Measurements from ENCODE around the gene ALMS1.
A peak's percentile ranks its signal among the peaks of the same experiment; 100 is the strongest.
"Not testable (repeated sequence)": the region's sequence is repeated elsewhere in the genome, so short reads cannot be mapped to it uniquely, and the experiment has no call there.

DNA sequence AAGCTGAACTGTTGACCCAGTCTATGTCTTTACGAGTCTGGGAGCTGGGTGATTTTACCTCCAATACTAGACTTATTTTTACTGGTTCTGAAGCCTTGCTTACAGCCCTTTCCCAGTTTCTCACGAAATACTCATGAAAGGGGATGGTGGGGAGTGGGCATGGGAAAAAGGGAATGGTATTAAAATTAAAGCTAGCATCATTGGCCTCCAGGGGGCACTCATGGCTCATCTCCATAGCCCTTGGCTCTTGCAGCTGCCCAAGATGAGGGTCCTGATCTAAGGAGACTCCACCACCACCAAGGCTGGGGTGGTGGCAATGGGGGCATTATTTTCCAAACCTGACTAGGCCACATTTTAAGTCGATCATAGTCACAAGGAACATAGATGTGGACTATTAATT lies 234.3 kb downstream of the ALMS1 start:
- TF ChIP-seq, protein P1, sequence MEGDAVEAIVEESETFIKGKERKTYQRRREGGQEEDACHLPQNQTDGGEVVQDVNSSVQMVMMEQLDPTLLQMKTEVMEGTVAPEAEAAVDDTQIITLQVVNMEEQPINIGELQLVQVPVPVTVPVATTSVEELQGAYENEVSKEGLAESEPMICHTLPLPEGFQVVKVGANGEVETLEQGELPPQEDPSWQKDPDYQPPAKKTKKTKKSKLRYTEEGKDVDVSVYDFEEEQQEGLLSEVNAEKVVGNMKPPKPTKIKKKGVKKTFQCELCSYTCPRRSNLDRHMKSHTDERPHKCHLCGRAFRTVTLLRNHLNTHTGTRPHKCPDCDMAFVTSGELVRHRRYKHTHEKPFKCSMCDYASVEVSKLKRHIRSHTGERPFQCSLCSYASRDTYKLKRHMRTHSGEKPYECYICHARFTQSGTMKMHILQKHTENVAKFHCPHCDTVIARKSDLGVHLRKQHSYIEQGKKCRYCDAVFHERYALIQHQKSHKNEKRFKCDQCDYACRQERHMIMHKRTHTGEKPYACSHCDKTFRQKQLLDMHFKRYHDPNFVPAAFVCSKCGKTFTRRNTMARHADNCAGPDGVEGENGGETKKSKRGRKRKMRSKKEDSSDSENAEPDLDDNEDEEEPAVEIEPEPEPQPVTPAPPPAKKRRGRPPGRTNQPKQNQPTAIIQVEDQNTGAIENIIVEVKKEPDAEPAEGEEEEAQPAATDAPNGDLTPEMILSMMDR (IDR thresholded peaks at IDR 0.05), result peak; percentile 21; the same call in 2 of the 3 replicates
- TF ChIP-seq, protein P2, sequence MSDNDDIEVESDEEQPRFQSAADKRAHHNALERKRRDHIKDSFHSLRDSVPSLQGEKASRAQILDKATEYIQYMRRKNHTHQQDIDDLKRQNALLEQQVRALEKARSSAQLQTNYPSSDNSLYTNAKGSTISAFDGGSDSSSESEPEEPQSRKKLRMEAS (IDR thresholded peaks at IDR 0.05), result not testable (repeated sequence)
- TF ChIP-seq MAFK (IDR thresholded peaks at IDR 0.05; ENCODE audit: partially characterized antibody); POLR2A (IDR thresholded peaks at IDR 0.05; ENCODE audit: low read length): not testable (repeated sequence)
- TF ChIP-seq, protein P3, sequence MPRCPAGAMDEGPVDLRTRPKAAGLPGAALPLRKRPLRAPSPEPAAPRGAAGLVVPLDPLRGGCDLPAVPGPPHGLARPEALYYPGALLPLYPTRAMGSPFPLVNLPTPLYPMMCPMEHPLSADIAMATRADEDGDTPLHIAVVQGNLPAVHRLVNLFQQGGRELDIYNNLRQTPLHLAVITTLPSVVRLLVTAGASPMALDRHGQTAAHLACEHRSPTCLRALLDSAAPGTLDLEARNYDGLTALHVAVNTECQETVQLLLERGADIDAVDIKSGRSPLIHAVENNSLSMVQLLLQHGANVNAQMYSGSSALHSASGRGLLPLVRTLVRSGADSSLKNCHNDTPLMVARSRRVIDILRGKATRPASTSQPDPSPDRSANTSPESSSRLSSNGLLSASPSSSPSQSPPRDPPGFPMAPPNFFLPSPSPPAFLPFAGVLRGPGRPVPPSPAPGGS (IDR thresholded peaks at IDR 0.05), result not testable (repeated sequence)
